ENCODE data around the gene RIN1. TPM values are rescaled to one million over a fixed set of nuclear protein-coding genes. Genes with fewer than 3 reads are reported as not detected.
A peak's percentile ranks its signal among the peaks of the same experiment; 100 is the strongest.

RIN1 gene
- total and polyA plus RNA-seq, 9 of the 15 experiments (the other 6 are each of a cell fraction or from before 2014, with no cell fraction given) = 0.01 to 1.2 (median 0.45) TPM; not detected in 1

DNA sequence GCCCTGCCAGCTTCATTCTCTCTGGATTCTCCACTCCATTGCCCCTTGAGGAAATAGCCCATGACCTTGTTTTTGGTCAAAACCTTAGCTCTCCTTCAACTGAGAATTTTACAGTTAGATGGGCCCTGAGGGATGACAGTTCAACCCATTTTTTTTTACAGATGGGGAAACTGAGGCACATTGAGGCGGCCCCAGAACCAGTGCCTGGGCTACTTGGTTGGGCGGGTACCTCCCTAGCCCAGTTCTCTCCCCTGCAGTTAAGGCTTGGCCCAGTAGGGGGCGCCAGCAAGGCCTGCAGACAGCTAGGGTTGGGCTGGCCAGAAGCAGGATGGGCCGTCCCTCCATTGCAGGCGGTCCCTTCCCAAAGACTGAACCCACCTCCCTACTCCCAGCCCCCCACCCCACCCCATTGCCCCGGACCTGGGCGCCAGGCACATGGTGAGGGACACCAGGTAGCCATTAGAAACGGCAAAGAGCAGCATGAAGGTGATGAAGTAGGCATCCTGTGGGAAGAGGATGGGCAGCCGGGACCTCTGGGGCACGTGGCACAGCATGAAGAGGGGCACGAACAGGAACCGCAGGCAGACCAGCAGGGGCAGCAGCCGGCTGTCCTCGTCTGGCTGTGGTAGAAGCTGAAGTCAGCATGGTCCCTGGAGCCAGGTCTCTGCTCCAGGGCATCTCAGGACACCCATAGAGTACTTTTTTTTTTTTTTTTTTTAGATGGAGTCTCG is 27.7 kb upstream of the RIN1 start:
- Histone ChIP-seq H3K9ac (ENCODE audit: insufficient read depth in 1 of 2, low read depth in 2 of 2, low read length in 2 of 2) (0 out of 4 replicates have a peak overlapping the region, but pooled peaks of 1 of the 2 experiments have one; percentile 31), H3K9me3 (replicated peaks; ENCODE audit: control insufficient read depth, insufficient read depth, low read depth, low read length) (no peaks in the 10 kb centered on the region), H3K36me3 (ENCODE audit: control insufficient read depth, insufficient read depth, low read length) (peaks cover 66% of the 10 kb centered on the region), H4K20me1 (replicated peaks; ENCODE audit: control insufficient read depth, insufficient read depth, low read length) (peaks cover 23% of the 10 kb centered on the region), H3K4me3 (no peak overlapping the region), H3K9me1 (ENCODE audit: control insufficient read depth, insufficient read depth, low read length) (peaks cover 3% of the 10 kb centered on the region), H3K4me2 (ENCODE audit: insufficient read depth, low read length) (no peak overlapping the region), H3K4me1 (replicated peaks in 1 of 2; ENCODE audit: control insufficient read depth in 2 of 2, insufficient read depth in 2 of 2, low read length in 2 of 2) (peaks cover 0 to 38% of the 10 kb centered on the region in 2 experiments; a peak in 4 of 5 replicates), H3K79me2 (ENCODE audit: control insufficient read depth, insufficient read depth, low read length) (peaks cover 20% of the 10 kb centered on the region), H3K27ac (ENCODE audit: extremely low read depth, low read depth, low read length) (no peak overlapping the region), H2AFZ (ENCODE audit: low read depth, low read length) (no peak overlapping the region), H3K27me3 (ENCODE audit: control insufficient read depth in 2 of 2, insufficient read depth in 2 of 2, low read length in 2 of 2) (no peaks in the 10 kb centered on the region)
- ChIA-PET POLR2A (interaction anchor here (0.6 to 3.3 kb wide), 10 partner anchors 8 to 696 kb away, joined by 3 to 16 read pairs (median 5); partner anchors contain the start of genes BRMS1 and SLC29A2), CTCF (ENCODE audit: low intra/inter-chr PET ratio) (no interaction called here)
- in situ Hi-C loops (cut with MboI) = no loop called here
- 63% methylated on average over 12 of the region's 15 CpGs for WGBS (ENCODE audit: insufficient coverage, low coverage, missing lambda C conversion rate)
- BruUV-seq (replicated peaks) = no TSS peak
- peak; percentile 83 for ATAC-seq
- FAIRE-seq = peak; percentile 88
- DNase-seq (ENCODE audit: extremely low read depth in 1 of 4, low spot score in 3 of 4) = peak; percentile 85 to 89 (median 86)
- intact Hi-C loops (cut with micrococcal nuclease) = no loop called here
- TF ChIP-seq CAMTA2 (CRISPR knock-in tag; conservative IDR thresholded peaks at IDR 0.05) (no peak), OTX1 (CRISPR knock-in tag; IDR thresholded peaks at IDR 0.05) (0 out of 2 replicates have a peak, but pooled peaks have one; percentile 9), RAD21 (CRISPR knock-in tag; conservative IDR thresholded peaks at IDR 0.05 in 1 of 2, IDR thresholded peaks at IDR 0.05 in 1 of 2) (peak in 1 of 2 experiments; percentile 38; a peak in 1 of 4 replicates), ILF3 (IDR thresholded peaks at IDR 0.05; ENCODE audit: borderline replicate concordance) (peak; percentile 84; the same call in 1 of the 2 replicates), SMARCC2 (IDR thresholded peaks at IDR 0.05; ENCODE audit: low read depth) (no peak), MYNN (IDR thresholded peaks at IDR 0.05) (peak; percentile 68; the same call in 1 of the 2 replicates), MYNN (CRISPR knock-in tag; IDR thresholded peaks at IDR 0.05) (no peak), RB1 (IDR thresholded peaks at IDR 0.05; ENCODE audit: low read depth) (peak; percentile 56), ZNF324 (CRISPR knock-in tag; IDR thresholded peaks at IDR 0.05) (no peak), BCOR (IDR thresholded peaks at IDR 0.05) (peak; percentile 79), MYBL2 (IDR thresholded peaks at IDR 0.05; ENCODE audit: low read depth) (no peak), MYBL2 (CRISPR knock-in tag; IDR thresholded peaks at IDR 0.05; ENCODE audit: borderline replicate concordance) (no peak), KLF16 (IDR thresholded peaks at IDR 0.05) (0 out of 2 replicates have a peak, but pooled peaks have one; percentile 27), EGR1 (conservative IDR thresholded peaks at IDR 0.05) (no peak), POLR2AphosphoS2 (IDR thresholded peaks at IDR 0.05; ENCODE audit: low read length) (peak; percentile 93), MBD2 (IDR thresholded peaks at IDR 0.05; ENCODE audit: borderline replicate concordance, low read depth) (0 out of 2 replicates have a peak, but pooled peaks have one; percentile 23), SRF (CRISPR knock-in tag; IDR thresholded peaks at IDR 0.05) (peak in 1 of 2 experiments; percentile 64; a peak in 1 of 4 replicates), YY1 (IDR thresholded peaks at IDR 0.05; ENCODE audit: borderline replicate concordance in 1 of 3, control insufficient read depth in 1 of 3, extremely low read depth in 1 of 3, insufficient read depth in 3 of 3, insufficient read length in 1 of 3, insufficient replicate concordance in 2 of 3, low read depth in 1 of 3, low read length in 2 of 3) (peak in 1 of 3 experiments; percentile 53), THRAP3 (IDR thresholded peaks at IDR 0.05; ENCODE audit: borderline replicate concordance) (0 out of 2 replicates have a peak, but pooled peaks have one; percentile 53), HCFC1 (IDR thresholded peaks at IDR 0.05; ENCODE audit: low read depth, low read length) (no peak)
- TF ChIP-seq, protein P1, sequence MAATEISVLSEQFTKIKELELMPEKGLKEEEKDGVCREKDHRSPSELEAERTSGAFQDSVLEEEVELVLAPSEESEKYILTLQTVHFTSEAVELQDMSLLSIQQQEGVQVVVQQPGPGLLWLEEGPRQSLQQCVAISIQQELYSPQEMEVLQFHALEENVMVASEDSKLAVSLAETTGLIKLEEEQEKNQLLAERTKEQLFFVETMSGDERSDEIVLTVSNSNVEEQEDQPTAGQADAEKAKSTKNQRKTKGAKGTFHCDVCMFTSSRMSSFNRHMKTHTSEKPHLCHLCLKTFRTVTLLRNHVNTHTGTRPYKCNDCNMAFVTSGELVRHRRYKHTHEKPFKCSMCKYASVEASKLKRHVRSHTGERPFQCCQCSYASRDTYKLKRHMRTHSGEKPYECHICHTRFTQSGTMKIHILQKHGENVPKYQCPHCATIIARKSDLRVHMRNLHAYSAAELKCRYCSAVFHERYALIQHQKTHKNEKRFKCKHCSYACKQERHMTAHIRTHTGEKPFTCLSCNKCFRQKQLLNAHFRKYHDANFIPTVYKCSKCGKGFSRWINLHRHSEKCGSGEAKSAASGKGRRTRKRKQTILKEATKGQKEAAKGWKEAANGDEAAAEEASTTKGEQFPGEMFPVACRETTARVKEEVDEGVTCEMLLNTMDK (IDR thresholded peaks at IDR 0.05; ENCODE audit: borderline replicate concordance, insufficient read depth, low read depth, low read length, poor library complexity, severe bottlenecking) = peak; percentile 98

Data from K562 (cell line).